Measurements from ENCODE around the gene ITPA. TPM values are rescaled to one million over a fixed set of nuclear protein-coding genes. Genes with fewer than 3 reads are reported as not detected.

The ITPA gene
- total RNA-seq: 10 to 100 TPM; 43.9 to 48.0 TPM

- intact Hi-C loops (cut with DNase I): no loop called here
- Histone ChIP-seq H3K4me1 (replicated peaks) (peaks cover 5% of the 10 kb centered on the region), H3K27ac (peak within 1 kb of the TSS; percentile 64 to 81), H3K9me3 (no peaks in the 10 kb centered on the region), H3K27me3 (replicated peaks; ENCODE audit: insufficient read depth) (no peaks in the 10 kb centered on the region), H3K36me3 (no peaks in the 10 kb centered on the region), H3K4me3 (peak within 1 kb of the TSS; percentile 84 to 85)
- TF ChIP-seq POLR2A (IDR thresholded peaks at IDR 0.05) (no peak), POLR2AphosphoS5 (IDR thresholded peaks at IDR 0.05) (peak; percentile 36), CTCF (IDR thresholded peaks at IDR 0.05) (peak in 1 of 4 experiments; percentile 7)
- DNase-seq (ENCODE audit: low spot score): peak; percentile 30
- under 1% methylated on average over 41 of the region's 48 CpGs for WGBS
Measured at GRCh38 chr20:3209257-3209945, at the start of gene ITPA. Gene ITPA (plus strand): TSS chr20:3209498. CDS start chr20:3209552, 54 bp downstream.

- intact Hi-C loops (cut with DNase I): no loop called here
- TF ChIP-seq CTCF (IDR thresholded peaks at IDR 0.05) (no peak), POLR2AphosphoS5 (IDR thresholded peaks at IDR 0.05) (no peak), POLR2A (IDR thresholded peaks at IDR 0.05) (no peak)
- H3K9me3 ChIP-seq: no peaks in the 10 kb centered on the region
- no peak for DNase-seq (ENCODE audit: low spot score)
- no peaks in the 10 kb centered on the region for H3K36me3 ChIP-seq
- peak overlapping the region in 1 of 2 donors; percentile 96 for H3K4me3 ChIP-seq
- no peak overlapping the region for H3K27ac ChIP-seq
- peaks cover 18% of the 10 kb centered on the region for H3K4me1 ChIP-seq (replicated peaks)
- no peaks in the 10 kb centered on the region for H3K27me3 ChIP-seq (replicated peaks; ENCODE audit: insufficient read depth)
- WGBS: 95% methylated on average over 6 of the region's 6 CpGs
Measured at GRCh38 chr20:3160418-3160817, 48.9 kb upstream of the ITPA start.

- no peaks in the 10 kb centered on the region for H3K9me3 ChIP-seq
- TF ChIP-seq CTCF (IDR thresholded peaks at IDR 0.05) (no peak), POLR2A (IDR thresholded peaks at IDR 0.05) (no peak), POLR2AphosphoS5 (IDR thresholded peaks at IDR 0.05) (no peak)
- 77% methylated on average over 5 of the region's 5 CpGs for WGBS
- H3K4me1 ChIP-seq (replicated peaks): peaks cover 18% of the 10 kb centered on the region
- H3K27ac ChIP-seq: no peak overlapping the region
- DNase-seq (ENCODE audit: low spot score): no peak
- H3K27me3 ChIP-seq (replicated peaks; ENCODE audit: insufficient read depth): no peaks in the 10 kb centered on the region
- H3K36me3 ChIP-seq: no peaks in the 10 kb centered on the region
- intact Hi-C loops (cut with DNase I): no loop called here
- no peak overlapping the region for H3K4me3 ChIP-seq
Measured at GRCh38 chr20:3161316-3162079, 47.8 kb upstream of the ITPA start.

- no peak overlapping the region for H3K27ac ChIP-seq
- DNase-seq (ENCODE audit: low spot score): no peak
- WGBS: 47% methylated on average over 11 of the region's 11 CpGs
Measured at GRCh38 chr20:3162080-3162611, 47.2 kb upstream of the ITPA start.

More at GRCh38 chr20:3162080-3162611, 47.2 kb upstream of the ITPA start:
- Histone ChIP-seq H3K4me1 (replicated peaks) (peaks cover 15% of the 10 kb centered on the region), H3K36me3 (no peaks in the 10 kb centered on the region), H3K27me3 (replicated peaks; ENCODE audit: insufficient read depth) (no peaks in the 10 kb centered on the region), H3K9me3 (no peaks in the 10 kb centered on the region), H3K4me3 (no peak overlapping the region)
- no peak for TF ChIP-seq POLR2AphosphoS5 (IDR thresholded peaks at IDR 0.05)
- TF ChIP-seq CTCF (IDR thresholded peaks at IDR 0.05): no peak
- intact Hi-C loops (cut with DNase I): no loop called here
